Liver (tissue), 3 donors: ENCODE data around the gene DOK3.

Source experiments
- ATF3 ChIP-seq: IDR thresholded peaks from 2 replicates; pipeline ENCODE4 v1.6.1; 2016; ENCODE audit warnings: antibody characterized with exemption
- CTCF ChIP-seq: fragments of 150-350 bp; IDR thresholded peaks from 2 replicates; pipeline ENCODE4 v1.5.1; 2017; ENCODE audit warnings: improper control_type of control experiment, low read depth, low read length; ENCODE audit not compliant: missing input control
- GABPA ChIP-seq, 2 donors: IDR thresholded peaks in 1 of 2; conservative IDR thresholded peaks in 1 of 2; 2 replicates each; pipeline ENCODE4 v1.6.1; 2016; ENCODE audit warnings: antibody characterized with exemption in 2 of 2, mild to moderate bottlenecking in 1 of 2, moderate library complexity in 1 of 2
- JUND ChIP-seq, 2 donors: IDR thresholded peaks; 2 replicates each; pipeline ENCODE4 v1.6.1; 2016; ENCODE audit warnings: antibody characterized with exemption in 2 of 2
- MAX ChIP-seq: IDR thresholded peaks from 2 replicates; pipeline ENCODE4 v1.6.1; 2016; ENCODE audit warnings: antibody characterized with exemption
- NR2F2 ChIP-seq: IDR thresholded peaks from 2 replicates; pipeline ENCODE4 v1.6.1; 2016; ENCODE audit warnings: antibody characterized with exemption
- RAD21 ChIP-seq, 2 donors: IDR thresholded peaks; 2 replicates each; pipeline ENCODE4 v1.6.1; 2016; ENCODE audit warnings: antibody characterized with exemption in 2 of 2, mild to moderate bottlenecking in 2 of 2
- REST ChIP-seq: IDR thresholded peaks from 2 replicates; pipeline ENCODE4 v1.6.1; 2016; ENCODE audit warnings: antibody characterized with exemption, mild to moderate bottlenecking
- TAF1 ChIP-seq: conservative IDR thresholded peaks from 2 replicates; pipeline ENCODE4 v1.6.1; 2016; ENCODE audit warnings: antibody characterized with exemption, mild to moderate bottlenecking
- donor health status: healthy.
- donor health status: healthy.

- TF ChIP-seq CTCF = no peak
- TF ChIP-seq JUND (IDR thresholded peaks at IDR 0.05) = no peak
- no peak for TF ChIP-seq GABPA (IDR thresholded peaks at IDR 0.05 in 1 of 2, conservative IDR thresholded peaks at IDR 0.05 in 1 of 2)
- no peak for TF ChIP-seq MAX
- TF ChIP-seq RAD21 (IDR thresholded peaks at IDR 0.05) = no peak
- no peak for TF ChIP-seq ATF3
- no peak for TF ChIP-seq NR2F2
- TF ChIP-seq REST = no peak
- TF ChIP-seq TAF1 = no peak
Observed at GRCh38 chr5:177515580-177515979, 6.0 kb upstream of the DOK3 start.
